RWPE1 (cell line): ENCODE measurements around the gene OR10H1.
A peak's percentile ranks its signal among the peaks of the same experiment; 100 is the strongest.

Experiments used
- CTCF ChIA-PET: fragments of 350-600 bp; sonication (Branson Sonifier 250); formaldehyde crosslinking; extraction: SDS; loops from one replicate; lab custom pipeline; 2021; lab: Yijun Ruan, JAX
- POLR2A ChIA-PET: fragments of 400-600 bp; formaldehyde crosslinking; extraction: SDS; loops from one replicate; lab custom pipeline; 2020; ENCODE audit warnings: antibody characterized with exemption; ENCODE audit not compliant: low non-redundant PET; lab: Yijun Ruan, JAX
- DNase-seq: peaks from one replicate; pipeline ENCODE4 v3.0.0; 2012; ENCODE audit warnings: low spot score
- H3K27ac ChIP-seq: fragments of 450-650 bp; 2 replicates; pipeline ENCODE4 v1.5.1; 2017
- TF ChIP-seq, protein P1 (sequence below): fragments of 450-650 bp; conservative IDR thresholded peaks from 2 replicates; pipeline ENCODE4 v1.5.1; 2017; ENCODE audit warnings: low read depth, mild to moderate bottlenecking

Gene OR10H1

DNA sequence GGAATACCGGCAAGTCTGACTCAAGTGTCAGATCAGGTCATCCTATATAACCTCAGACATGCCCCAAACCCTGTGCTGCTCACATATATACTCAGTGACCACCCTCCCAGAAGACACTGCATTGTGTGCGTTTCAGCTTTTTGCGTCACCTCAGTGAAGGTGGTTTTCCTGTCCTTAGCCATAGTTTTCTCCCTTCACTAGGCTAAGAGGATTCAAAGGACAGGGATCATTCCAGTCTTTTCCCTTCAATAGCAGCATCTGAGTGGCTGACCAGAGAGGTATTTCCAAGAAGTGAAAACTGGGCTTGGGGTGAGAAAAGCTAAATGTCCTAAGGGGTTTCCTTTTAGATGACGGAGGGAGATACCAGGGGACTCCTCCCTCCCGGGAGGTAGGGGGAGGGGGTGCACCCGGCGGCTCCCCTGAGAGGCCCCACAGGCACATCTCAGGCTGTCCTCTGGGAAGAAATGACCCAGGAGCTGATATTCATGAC is 12.7 kb upstream of the OR10H1 start:
- CTCF ChIA-PET, result no interaction called here
- H3K27ac ChIP-seq, result no peak overlapping the region
- peak; percentile 48 for DNase-seq
- TF ChIP-seq, protein P1, sequence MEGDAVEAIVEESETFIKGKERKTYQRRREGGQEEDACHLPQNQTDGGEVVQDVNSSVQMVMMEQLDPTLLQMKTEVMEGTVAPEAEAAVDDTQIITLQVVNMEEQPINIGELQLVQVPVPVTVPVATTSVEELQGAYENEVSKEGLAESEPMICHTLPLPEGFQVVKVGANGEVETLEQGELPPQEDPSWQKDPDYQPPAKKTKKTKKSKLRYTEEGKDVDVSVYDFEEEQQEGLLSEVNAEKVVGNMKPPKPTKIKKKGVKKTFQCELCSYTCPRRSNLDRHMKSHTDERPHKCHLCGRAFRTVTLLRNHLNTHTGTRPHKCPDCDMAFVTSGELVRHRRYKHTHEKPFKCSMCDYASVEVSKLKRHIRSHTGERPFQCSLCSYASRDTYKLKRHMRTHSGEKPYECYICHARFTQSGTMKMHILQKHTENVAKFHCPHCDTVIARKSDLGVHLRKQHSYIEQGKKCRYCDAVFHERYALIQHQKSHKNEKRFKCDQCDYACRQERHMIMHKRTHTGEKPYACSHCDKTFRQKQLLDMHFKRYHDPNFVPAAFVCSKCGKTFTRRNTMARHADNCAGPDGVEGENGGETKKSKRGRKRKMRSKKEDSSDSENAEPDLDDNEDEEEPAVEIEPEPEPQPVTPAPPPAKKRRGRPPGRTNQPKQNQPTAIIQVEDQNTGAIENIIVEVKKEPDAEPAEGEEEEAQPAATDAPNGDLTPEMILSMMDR, result no peak
- POLR2A ChIA-PET, result no interaction called here

DNA sequence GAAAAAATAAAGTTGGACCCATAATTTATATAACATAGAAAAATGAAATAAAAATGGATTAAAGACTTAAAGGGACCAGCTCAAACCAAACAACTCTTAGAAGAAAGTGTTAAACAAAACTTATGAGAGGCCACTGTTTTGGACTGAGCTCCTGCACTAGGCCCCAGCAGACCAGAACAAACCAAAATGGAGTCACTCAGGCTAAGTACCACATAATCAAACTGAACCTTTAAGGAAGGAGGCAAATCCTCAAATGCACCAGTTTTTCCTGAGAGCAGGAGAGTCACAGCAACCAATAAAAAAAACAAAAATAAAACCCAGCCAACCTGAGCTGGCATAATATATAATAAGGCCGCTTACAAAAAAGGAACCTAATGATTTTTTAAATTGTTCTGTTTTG is 10.3 kb upstream of the OR10H1 start:
- no peak overlapping the region for H3K27ac ChIP-seq
- TF ChIP-seq, protein P1, result no peak
- no peak for DNase-seq
- ChIA-PET CTCF (interaction anchor here (0.9 kb wide), 1 partner anchor 14 kb away, joined by 4 read pairs; no protein-coding TSS in a partner anchor), POLR2A (interaction anchor here (1.6 kb wide), 1 partner anchor 11 kb away, joined by 4 read pairs; no protein-coding TSS in a partner anchor)

DNA sequence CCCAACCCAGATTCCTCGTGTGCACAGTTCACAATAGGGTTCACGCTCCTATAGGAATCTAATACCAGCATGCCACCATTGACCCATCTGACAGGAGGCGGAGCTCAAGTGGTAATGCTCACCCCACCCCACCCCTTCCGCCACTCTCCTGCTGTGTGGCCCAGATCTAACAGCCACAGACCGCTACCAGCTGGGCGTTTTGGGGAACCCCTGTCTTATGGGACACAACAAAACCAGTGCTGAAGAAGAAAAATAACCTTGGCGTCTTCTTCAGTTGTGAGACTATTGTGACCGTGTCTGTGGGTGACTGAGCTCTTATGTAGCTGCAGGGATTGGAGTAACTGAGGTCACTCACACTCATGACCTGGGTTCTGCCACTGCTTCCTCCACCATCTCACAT is 5.2 kb upstream of the OR10H1 start:
- H3K27ac ChIP-seq, result no peak overlapping the region
- CTCF ChIA-PET, result interaction anchor here (0.5 kb wide), 1 partner anchor 118 kb away, joined by 3 read pairs; no protein-coding TSS in a partner anchor
- TF ChIP-seq, protein P1, result no peak
- POLR2A ChIA-PET, result no interaction called here
- no peak for DNase-seq

DNA sequence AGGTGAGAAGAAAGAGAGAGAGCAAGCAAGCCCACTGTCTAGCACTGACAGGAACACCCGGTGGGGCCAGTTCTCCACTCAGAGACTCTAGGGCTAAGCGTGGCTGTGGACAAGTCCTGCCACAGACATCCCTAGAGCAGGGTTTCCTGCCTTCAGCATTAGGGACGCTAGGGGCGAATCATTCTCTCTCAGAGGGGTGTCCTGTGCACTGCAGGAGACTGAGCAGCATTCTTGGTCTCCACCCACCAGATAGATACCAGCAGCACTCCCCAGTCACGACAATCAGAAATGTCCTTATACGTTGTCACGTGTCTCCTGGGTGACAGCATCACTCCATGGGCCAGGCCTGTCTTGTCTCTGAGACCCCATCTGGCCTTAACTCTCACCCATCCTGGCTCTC is 1.5 kb downstream of the OR10H1 start:
- DNase-seq, result no peak
- ChIA-PET CTCF (no interaction called here), POLR2A (interaction anchor here (0.6 kb wide), 1 partner anchor 23 kb away, joined by 3 read pairs; no protein-coding TSS in a partner anchor)
- TF ChIP-seq, protein P1, result no peak
- no peak overlapping the region for H3K27ac ChIP-seq

DNA sequence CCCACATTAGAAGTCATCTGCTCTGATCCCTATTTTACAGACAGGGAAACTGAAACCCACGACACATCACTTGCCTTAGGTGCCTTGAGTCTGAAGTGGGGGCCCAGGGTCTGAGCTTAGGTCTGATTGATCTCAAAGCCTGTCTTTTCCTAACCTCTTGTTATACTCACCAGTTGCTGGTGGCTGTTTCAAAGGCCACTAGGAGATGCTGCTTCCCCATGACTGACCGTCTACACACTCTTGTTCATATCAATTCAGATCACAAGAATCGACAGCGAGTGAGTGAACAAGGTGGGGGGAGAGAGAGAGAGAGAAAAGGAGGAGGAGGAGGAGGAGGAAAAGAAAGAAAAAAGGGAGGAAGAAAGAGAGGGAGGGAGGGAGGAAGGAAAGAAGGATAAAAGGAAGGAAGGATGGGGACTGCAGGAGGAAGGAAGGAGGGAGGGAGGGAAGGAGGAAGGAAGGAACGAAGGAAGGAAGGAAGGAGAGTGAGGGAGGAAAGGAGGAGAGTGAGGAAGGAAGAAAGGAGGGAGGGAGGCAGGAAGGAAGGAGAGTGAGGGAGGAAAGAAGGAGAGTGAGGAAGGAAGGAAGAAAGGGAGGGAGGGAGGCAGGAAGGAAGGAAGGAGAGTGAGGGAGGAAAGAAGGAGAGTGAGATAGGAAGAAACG is 3.3 kb downstream of the OR10H1 start:
- DNase-seq, result peak; percentile 54
- CTCF ChIA-PET, result interaction anchor here (0.6 to 1.3 kb wide), 10 partner anchors 14 to 921 kb away, joined by 3 to 8 read pairs (median 4); no protein-coding TSS in a partner anchor
- POLR2A ChIA-PET, result no interaction called here
- TF ChIP-seq, protein P1, result peak; percentile 22
- H3K27ac ChIP-seq, result no peak overlapping the region

DNA sequence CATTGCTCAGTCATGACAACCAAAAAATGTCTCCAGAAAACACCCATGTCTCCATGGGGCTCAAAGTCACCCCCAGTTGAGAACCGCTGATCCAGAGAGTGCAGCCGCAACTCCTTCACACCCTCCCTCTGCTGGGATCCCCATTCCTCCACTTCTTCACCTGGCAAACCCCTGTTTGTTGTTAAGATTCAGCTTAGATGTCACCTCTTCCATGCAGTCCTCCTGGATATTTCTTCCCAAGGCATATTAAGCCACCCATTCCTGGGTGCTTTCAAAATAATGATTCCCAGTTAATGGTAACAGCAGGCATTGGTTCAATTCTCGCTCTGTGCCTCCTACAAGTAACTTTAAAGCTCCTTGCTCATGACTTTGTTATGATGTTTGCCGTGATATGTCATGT is 4.0 kb downstream of the OR10H1 start:
- TF ChIP-seq, protein P1, result no peak
- CTCF ChIA-PET, result interaction anchor here (0.6 to 1.3 kb wide), 9 partner anchors 15 to 920 kb away, joined by 3 to 8 read pairs (median 4); no protein-coding TSS in a partner anchor
- POLR2A ChIA-PET, result no interaction called here
- DNase-seq, result no peak
- H3K27ac ChIP-seq, result no peak overlapping the region
